Tibial nerve (tissue), 3 donors: Measurements from ENCODE around the gene UBAP1L.

Source experiments
- CTCF ChIP-seq, 5 experiments: fragments of 200-600 bp in 3 of 5; fragments of 450-650 bp in 2 of 5; sonication (generic) in 3 of 5; IDR thresholded peaks; one replicate each; pipeline ENCODE4 v1.5.1; 2016 to 2019; ENCODE audit warnings: antibody characterized with exemption in 5 of 5, mild to moderate bottlenecking in 3 of 5, moderate library complexity in 2 of 5
- POLR2A ChIP-seq, 2 donors: fragments of 450-650 bp; IDR thresholded peaks; one replicate each; pipeline ENCODE4 v1.6.1; 2017; ENCODE audit warnings: antibody characterized with exemption in 2 of 2, mild to moderate bottlenecking in 2 of 2, moderate library complexity in 2 of 2

- TF ChIP-seq CTCF (IDR thresholded peaks at IDR 0.05): no peak
- no peak for TF ChIP-seq POLR2A (IDR thresholded peaks at IDR 0.05)
Observed at GRCh38 chr15:65072617-65073016, 42.4 kb downstream of the UBAP1L start.
